H9 (cell line): ENCODE measurements around the gene CAMTA1. TPM values are rescaled to one million over a fixed set of nuclear protein-coding genes. Genes with fewer than 3 reads are reported as not detected.
"Not testable (repeated sequence)": the region's sequence is repeated elsewhere in the genome, so short reads cannot be mapped to it uniquely, and the experiment has no call there.

Source experiments
- DNase-seq: peaks from one replicate; pipeline ENCODE4 v3.0.0-alpha.2; 2017
- H2AFZ ChIP-seq: one replicate; pipeline ENCODE4 v1.6.1; 2013; ENCODE audit warnings: mild to moderate bottlenecking, low read length, control low read depth, moderate library complexity
- H2AK5ac ChIP-seq: 2 replicates; pipeline ENCODE4 v1.6.1; 2013; ENCODE audit warnings: low read length, control low read depth, mixed read lengths; ENCODE audit not compliant: insufficient read length
- H2BK120ac ChIP-seq: one replicate; pipeline ENCODE4 v1.6.1; 2013; ENCODE audit warnings: low read depth, mild to moderate bottlenecking, low read length, control low read depth, inconsistent platforms; ENCODE audit not compliant: poor library complexity, severe bottlenecking
- H2BK12ac ChIP-seq: 2 replicates; pipeline ENCODE4 v1.6.1; 2013; ENCODE audit warnings: low read length, control low read depth, mixed read lengths, low read depth; ENCODE audit not compliant: insufficient read length
- H2BK15ac ChIP-seq: 2 replicates; pipeline ENCODE4 v1.6.1; 2013; ENCODE audit warnings: low read depth, low read length, control low read depth
- H2BK20ac ChIP-seq: one replicate; pipeline ENCODE4 v1.6.1; 2013; ENCODE audit warnings: low read depth, mild to moderate bottlenecking, low read length, control low read depth, inconsistent platforms; ENCODE audit not compliant: poor library complexity, severe bottlenecking
- H2BK5ac ChIP-seq: 2 replicates; pipeline ENCODE4 v1.6.1; 2013; ENCODE audit warnings: low read length, control low read depth, mixed read lengths; ENCODE audit not compliant: insufficient read length
- H3K14ac ChIP-seq: 2 replicates; pipeline ENCODE4 v1.6.1; 2013; ENCODE audit warnings: low read length, control low read depth; ENCODE audit not compliant: insufficient read depth
- H3K18ac ChIP-seq: 2 replicates; pipeline ENCODE4 v1.6.1; 2013; ENCODE audit warnings: low read depth, mild to moderate bottlenecking, mixed read lengths, low read length, control low read depth; ENCODE audit not compliant: insufficient read length
- H3K23ac ChIP-seq: 2 replicates; pipeline ENCODE4 v1.6.1; 2013; ENCODE audit warnings: low read length, control low read depth, mixed read lengths, low read depth; ENCODE audit not compliant: insufficient read length
- H3K23me2 ChIP-seq: 2 replicates; pipeline ENCODE4 v1.6.1; 2013; ENCODE audit warnings: low read depth, mild to moderate bottlenecking, mixed read lengths, low read length, control low read depth; ENCODE audit not compliant: insufficient read length, poor library complexity, severe bottlenecking
- H3K27ac ChIP-seq: 2 replicates; pipeline ENCODE4 v1.5.1; 2013; ENCODE audit warnings: low read length, control low read depth, mixed read lengths, low read depth; ENCODE audit not compliant: insufficient read length
- H3K27me3 ChIP-seq: 2 replicates; pipeline ENCODE4 v1.6.1; 2013; ENCODE audit warnings: low read length, control low read depth, inconsistent platforms; ENCODE audit not compliant: insufficient read depth
- H3K4ac ChIP-seq: 2 replicates; pipeline ENCODE4 v1.6.1; 2013; ENCODE audit warnings: low read depth, mild to moderate bottlenecking, control low read depth, inconsistent platforms, low read length, moderate library complexity
- H3K4me1 ChIP-seq: 2 replicates; pipeline ENCODE4 v1.6.1; 2013; ENCODE audit warnings: low read length, control low read depth, inconsistent platforms; ENCODE audit not compliant: insufficient read depth
- H3K4me2 ChIP-seq: 2 replicates; pipeline ENCODE4 v1.6.1; 2013; ENCODE audit warnings: low read length, control low read depth, mixed read lengths; ENCODE audit not compliant: insufficient read length, insufficient read depth
- H3K56ac ChIP-seq: 2 replicates; pipeline ENCODE4 v1.6.1; 2013; ENCODE audit warnings: low read depth, mild to moderate bottlenecking, mixed read lengths, low read length, control low read depth; ENCODE audit not compliant: insufficient read length
- H3K79me1 ChIP-seq: 2 replicates; pipeline ENCODE4 v1.6.1; 2013; ENCODE audit warnings: low read depth, mild to moderate bottlenecking, moderate library complexity, low read length, control low read depth, inconsistent platforms; ENCODE audit not compliant: insufficient read depth, poor library complexity, severe bottlenecking
- H3K79me2 ChIP-seq: 2 replicates; pipeline ENCODE4 v1.6.1; 2013; ENCODE audit warnings: low read length, control low read depth, inconsistent platforms; ENCODE audit not compliant: insufficient read depth
- H3K9ac ChIP-seq: 2 replicates; pipeline ENCODE4 v1.6.1; 2013; ENCODE audit warnings: low read length, control low read depth, mixed read lengths; ENCODE audit not compliant: insufficient read length; ENCODE audit errors: extremely low read depth
- H3K9me3 ChIP-seq: one replicate; pipeline ENCODE4 v1.6.1; 2013; ENCODE audit warnings: low read depth, low read length, inconsistent platforms; ENCODE audit not compliant: control insufficient read depth
- H3T11ph ChIP-seq: one replicate; pipeline ENCODE4 v1.6.1; 2013; ENCODE audit warnings: mild to moderate bottlenecking, low read length, control low read depth, inconsistent platforms
- H4K20me1 ChIP-seq: one replicate; pipeline ENCODE4 v1.6.1; 2013; ENCODE audit not compliant: control insufficient read depth, insufficient read length, insufficient read depth
- H4K5ac ChIP-seq: 2 replicates; pipeline ENCODE4 v1.6.1; 2013; ENCODE audit warnings: low read depth, mild to moderate bottlenecking, mixed read lengths, low read length, control low read depth; ENCODE audit not compliant: insufficient read length
- H4K8ac ChIP-seq: replicated peaks from 2 replicates; pipeline ENCODE4 v1.6.1; 2013; ENCODE audit warnings: low read length, control low read depth, mixed read lengths, low read depth; ENCODE audit not compliant: insufficient read length
- H4K91ac ChIP-seq: 2 replicates; pipeline ENCODE4 v1.6.1; 2013; ENCODE audit warnings: low read depth, mild to moderate bottlenecking, moderate library complexity, mixed read lengths, low read length, control low read depth; ENCODE audit not compliant: insufficient read length
- H3K27ac Mint-ChIP-seq, 3 experiments: 2 replicates in 2 of 3; 3 replicates in 1 of 3; pipeline ENCODE4 v1.8.0; 2020 to 2021; ENCODE audit warnings: mixed read lengths in 3 of 3, mild to moderate bottlenecking in 1 of 3, moderate library complexity in 1 of 3
- H3K27me3 Mint-ChIP-seq: 2 replicates; pipeline ENCODE4 v1.8.0; 2021; ENCODE audit warnings: low read depth, mild to moderate bottlenecking, moderate library complexity, mixed read lengths
- H3K36me3 Mint-ChIP-seq, 3 experiments: 2 replicates in 2 of 3; 3 replicates in 1 of 3; pipeline ENCODE4 v1.8.0; 2020 to 2021; ENCODE audit warnings: low read depth in 3 of 3, mixed read lengths in 3 of 3; ENCODE audit not compliant: insufficient read depth in 1 of 3
- H3K4me1 Mint-ChIP-seq, 2 experiments: 2 replicates each; pipeline ENCODE4 v1.8.0; 2020; ENCODE audit warnings: mixed read lengths in 2 of 2
- H3K4me3 Mint-ChIP-seq, 2 experiments: 2 replicates in 1 of 2; 3 replicates in 1 of 2; pipeline ENCODE4 v1.8.0; 2020 to 2021; ENCODE audit warnings: mild to moderate bottlenecking in 2 of 2, mixed read lengths in 2 of 2, moderate library complexity in 1 of 2
- H3K9me3 Mint-ChIP-seq, 2 experiments: 2 replicates in 1 of 2; 3 replicates in 1 of 2; pipeline ENCODE4 v1.8.0; 2020; ENCODE audit warnings: mild to moderate bottlenecking in 2 of 2, mixed read lengths in 2 of 2, moderate library complexity in 1 of 2
- CTCF ChIP-seq: fragments of 200-600 bp; sonication (generic); conservative IDR thresholded peaks from 3 replicates; pipeline ENCODE4 v1.8.0; 2021; ENCODE audit warnings: antibody characterized with exemption, mild to moderate bottlenecking
- WGBS: extraction: QIAGEN DNeasy Blood & Tissue Kit; methylation state at CpG from one replicate; pipeline ENCODE4 v1.1.7; 2013; ENCODE audit warnings: missing lambda C conversion rate, low lambda C conversion rate, mixed read lengths; ENCODE audit not compliant: insufficient read length; ENCODE audit errors: extremely low coverage; 5-methylcytosine and 5-hydroxymethylcytosine counted together
- total RNA-seq: library from RNA; stranded (reverse); gene quantifications from 2 replicates; pipeline ENCODE4 v1.2.1, GENCODE V29; 2021

The CAMTA1 gene
- total RNA-seq, 1 experiment from 2014 or later: 115 TPM

- no peak for TF ChIP-seq CTCF
- H4K20me1 ChIP-seq: no peaks in the 10 kb centered on the region
- H2AFZ ChIP-seq: no peak overlapping the region
- H3K23ac ChIP-seq: no peak overlapping the region
- H3K23me2 ChIP-seq: no peaks in the 10 kb centered on the region
- no peak overlapping the region for H3K4me2 ChIP-seq
- no peaks in the 10 kb centered on the region for H3K27me3 ChIP-seq
- peaks cover 29% of the 10 kb centered on the region; the same call in 1 of the 2 replicates for H3K79me2 ChIP-seq
- H4K5ac ChIP-seq: no peak overlapping the region
- no peak overlapping the region for H3K4me3 Mint-ChIP-seq
- H3K27ac ChIP-seq: no peak overlapping the region
- no peaks in the 10 kb centered on the region for H3K9me3 Mint-ChIP-seq
- H3K18ac ChIP-seq: no peak overlapping the region
- H3K4me1 ChIP-seq: no peaks in the 10 kb centered on the region; the same call in 1 of the 2 replicates
- H4K91ac ChIP-seq: no peak overlapping the region
- H2BK120ac ChIP-seq: no peak overlapping the region
- H3K9ac ChIP-seq: no peak overlapping the region
- H2BK5ac ChIP-seq: no peak overlapping the region
- no peak overlapping the region for H3K4ac ChIP-seq
- H3K4me1 Mint-ChIP-seq: peaks cover 9 to 14% of the 10 kb centered on the region in 2 experiments
- no peak overlapping the region for H4K8ac ChIP-seq
- H3K56ac ChIP-seq: no peak overlapping the region
- peaks cover 3% of the 10 kb centered on the region for H3K79me1 ChIP-seq
- no peak overlapping the region for H3K14ac ChIP-seq
- H2BK12ac ChIP-seq: no peak overlapping the region
- H3K36me3 Mint-ChIP-seq: no peaks in the 10 kb centered on the region
- H3K27me3 Mint-ChIP-seq: no peaks in the 10 kb centered on the region
- H2AK5ac ChIP-seq: no peak overlapping the region
- no peak for DNase-seq
- H3K27ac Mint-ChIP-seq: no peak overlapping the region
- WGBS: no CpG with 5 or more reads among the region's 2 CpGs
- no peak overlapping the region for H2BK15ac ChIP-seq
- H3T11ph ChIP-seq: no peak overlapping the region
- H2BK20ac ChIP-seq: no peak overlapping the region
- H3K9me3 ChIP-seq: no peaks in the 10 kb centered on the region
Measured at GRCh38 chr1:6809461-6809860, 24.2 kb downstream of the CAMTA1 start.

DNA sequence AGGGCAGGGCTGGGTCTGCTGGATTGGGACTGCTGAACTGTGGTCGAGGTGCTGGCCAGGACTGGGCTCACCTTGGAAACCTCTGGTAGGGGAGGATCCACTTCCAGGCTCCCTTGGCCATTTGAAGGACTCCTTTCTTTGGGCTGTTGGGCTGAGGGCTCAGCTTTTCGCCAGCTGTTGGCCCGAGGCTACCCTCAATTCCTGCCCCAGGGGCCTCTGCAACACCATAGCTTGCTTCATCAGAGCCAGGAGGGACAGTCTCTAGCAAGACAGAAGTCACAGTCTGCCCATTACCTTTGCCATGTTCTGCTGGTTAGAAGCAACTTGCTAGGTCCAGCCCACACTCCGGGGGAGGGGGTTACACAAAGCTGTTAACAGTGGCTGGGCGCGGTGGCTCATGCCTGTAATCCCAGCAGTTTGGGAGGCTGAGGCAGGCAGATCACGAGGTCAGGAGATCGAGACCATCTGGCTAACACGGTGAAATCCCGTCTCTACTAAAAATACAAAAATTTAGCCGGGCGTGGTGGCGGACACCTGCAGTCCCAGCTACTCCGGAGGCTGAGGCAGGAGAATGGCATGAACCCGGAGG is 25.0 kb downstream of the CAMTA1 start:
- WGBS: no CpG with 5 or more reads among the region's 15 CpGs
- H3K79me1 ChIP-seq, H4K91ac ChIP-seq, H3K14ac ChIP-seq, H4K20me1 ChIP-seq, H3K18ac ChIP-seq, H3K4me2 ChIP-seq, H3K27ac ChIP-seq, H4K5ac ChIP-seq, H3T11ph ChIP-seq, H2BK20ac ChIP-seq, H3K9ac ChIP-seq, H2AFZ ChIP-seq, H3K27me3 Mint-ChIP-seq, H4K8ac ChIP-seq, H3K4ac ChIP-seq, H3K56ac ChIP-seq, H3K4me3 Mint-ChIP-seq, H3K36me3 Mint-ChIP-seq, H2BK15ac ChIP-seq, H2BK12ac ChIP-seq, H3K23me2 ChIP-seq, DNase-seq, H3K9me3 Mint-ChIP-seq, H3K27me3 ChIP-seq, H3K4me1 ChIP-seq, H2AK5ac ChIP-seq, H2BK5ac ChIP-seq, H3K27ac Mint-ChIP-seq, H3K9me3 ChIP-seq, H3K23ac ChIP-seq, H2BK120ac ChIP-seq: not testable (repeated sequence)
- H3K4me1 Mint-ChIP-seq: peaks cover 9 to 14% of the 10 kb centered on the region in 2 experiments
- H3K79me2 ChIP-seq: peaks cover 29% of the 10 kb centered on the region; the same call in 1 of the 2 replicates
